Panc1 (cell line): Measurements from ENCODE around the gene INPP4A. TPM values are rescaled to one million over a fixed set of nuclear protein-coding genes. Genes with fewer than 3 reads are reported as not detected.

Source experiments
- ATAC-seq: fragments of 200-7000 bp; cut with Tn5 transposase; 2 replicates; pipeline ENCODE4 v1.9.1; 2020; ENCODE audit warnings: mild to moderate bottlenecking, moderate library complexity
- BruUV-seq: library from RNA; stranded (reverse); fragments of 400-500 nt; replicated peaks from 2 replicates; lab custom pipeline; 2021; lab: Mats Ljungman, UMichigan
- CTCF ChIA-PET: fragments of 300-600 bp; sonication (Branson Sonifier 250); formaldehyde crosslinking; loops from one replicate; lab custom pipeline; 2022; ENCODE audit warnings: antibody characterized with exemption; lab: Charles Lee
- POLR2A ChIA-PET: fragments of 300-600 bp; sonication (Branson Sonifier 250); formaldehyde crosslinking; loops from one replicate; lab custom pipeline; 2022; ENCODE audit warnings: antibody characterized with exemption; lab: Charles Lee
- DNase-seq: peaks from one replicate; pipeline ENCODE4 v3.0.0-alpha.2; 2010; ENCODE audit warnings: low read depth, low spot score
- H3K27ac ChIP-seq: 2 replicates; pipeline ENCODE4 v1.5.1; 2011; ENCODE audit warnings: mild to moderate bottlenecking, low read length, inconsistent platforms
- H3K27me3 ChIP-seq: fragments of 200-500 bp; sonication (Bioruptor generic); 2 replicates; pipeline ENCODE4 v1.6.0; 2014; ENCODE audit warnings: low read length, inconsistent platforms; ENCODE audit not compliant: control insufficient read depth, insufficient read depth
- H3K36me3 ChIP-seq: fragments of 200-500 bp; sonication (Bioruptor generic); 2 replicates; pipeline ENCODE4 v1.5.1; 2014; ENCODE audit warnings: inconsistent platforms, mild to moderate bottlenecking, low read length, moderate library complexity; ENCODE audit not compliant: control insufficient read depth, insufficient read depth
- H3K4me1 ChIP-seq: 2 replicates; pipeline ENCODE4 v1.5.1; 2011; ENCODE audit warnings: inconsistent platforms, mild to moderate bottlenecking, low read length, moderate library complexity; ENCODE audit not compliant: control insufficient read depth, insufficient read depth
- H3K4me3 ChIP-seq, 2 experiments: 2 replicates each; pipeline ENCODE4 v1.5.1; 2011 to 2012; ENCODE audit warnings: low read depth in 2 of 2, low read length in 2 of 2, mild to moderate bottlenecking in 2 of 2, inconsistent platforms in 1 of 2, moderate library complexity in 1 of 2
- H3K9me3 ChIP-seq: fragments of 200-500 bp; sonication (Bioruptor generic); 2 replicates; pipeline ENCODE4 v1.5.1; 2014; ENCODE audit warnings: low read depth, mild to moderate bottlenecking, inconsistent platforms, low read length, moderate library complexity; ENCODE audit not compliant: control insufficient read depth, insufficient read depth
- CTCF ChIP-seq: fragments of 450-650 bp; IDR thresholded peaks from 2 replicates; pipeline ENCODE4 v1.5.1; 2017; ENCODE audit warnings: mild to moderate bottlenecking
- POLR2AphosphoS5 ChIP-seq: IDR thresholded peaks from 2 replicates; pipeline ENCODE4 v1.6.1; 2012; ENCODE audit warnings: mild to moderate bottlenecking, low read depth, low read length, moderate library complexity
- REST ChIP-seq, 2 experiments: IDR thresholded peaks; 2 replicates each; pipeline ENCODE4 v1.6.1; 2011 to 2012; ENCODE audit warnings: low read depth in 2 of 2, control low read depth in 1 of 2, low read length in 1 of 2, mild to moderate bottlenecking in 1 of 2, moderate library complexity in 1 of 2; ENCODE audit not compliant: insufficient read depth in 1 of 2
- SIN3A ChIP-seq: IDR thresholded peaks from 2 replicates; pipeline ENCODE4 v1.6.1; 2012; ENCODE audit warnings: low read depth, mild to moderate bottlenecking, low read length, moderate library complexity, borderline replicate concordance; ENCODE audit not compliant: insufficient read depth
- TCF7L2 ChIP-seq: IDR thresholded peaks from 2 replicates; pipeline ENCODE4 v1.6.1; 2011; ENCODE audit warnings: mild to moderate bottlenecking, low read depth, low read length, inconsistent platforms
- in situ Hi-C: cut with HindIII; loops from 2 replicates; pipeline ENCODE4 v1.10.0; 2016; ENCODE audit warnings: low sequenced_read_pairs, low pct_unique_long_range_greater_than_20kb
- intact Hi-C: fragments of 100-400 bp; cut with micrococcal nuclease; formaldehyde crosslinking; loops from one replicate; pipeline ENCODE4 v1.10.0; 2022; ENCODE audit not compliant: unreplicated experiment
- total RNA-seq: library from RNA; stranded (reverse); gene quantifications from one replicate; pipeline ENCODE4 v1.2.1, GENCODE V29; 2021; ENCODE audit not compliant: unreplicated experiment

INPP4A gene
- total RNA-seq, 1 experiment from 2014 or later = 22.9 TPM

- intact Hi-C loops = no loop called here
- TF ChIP-seq REST (IDR thresholded peaks at IDR 0.05; ENCODE audit: insufficient read depth in 1 of 2, low read depth in 2 of 2, low read length in 1 of 2) (no peak), TCF7L2 (no peak), SIN3A (no peak), POLR2AphosphoS5 (no peak), CTCF (no peak)
- Histone ChIP-seq H3K4me3 (no peak overlapping the region), H3K27ac (no peak overlapping the region), H3K9me3 (no peaks in the 10 kb centered on the region), H3K4me1 (no peaks in the 10 kb centered on the region), H3K36me3 (no peaks in the 10 kb centered on the region), H3K27me3 (no peaks in the 10 kb centered on the region)
- ChIA-PET POLR2A (no interaction called here), CTCF (no interaction called here)
- in situ Hi-C loops = no loop called here
- BruUV-seq = no TSS peak
- ATAC-seq (no peak), DNase-seq (no peak)
These were observed 79.5 kb downstream of the INPP4A start for GRCh38 chr2:98524168-98524567.

GRCh38 chr2:98528349-98528748 is 83.7 kb downstream of the INPP4A start:
- in situ Hi-C loops = no loop called here
- CTCF ChIA-PET = no interaction called here
- ATAC-seq (no peak), DNase-seq (no peak)
- Histone ChIP-seq H3K9me3 (no peaks in the 10 kb centered on the region), H3K36me3 (no peaks in the 10 kb centered on the region), H3K4me1 (no peaks in the 10 kb centered on the region), H3K27ac (no peak overlapping the region), H3K4me3 (no peak overlapping the region), H3K27me3 (no peaks in the 10 kb centered on the region)
- POLR2A ChIA-PET = no interaction called here
- no TSS peak for BruUV-seq
- TF ChIP-seq TCF7L2 (no peak), CTCF (no peak), SIN3A (no peak), POLR2AphosphoS5 (no peak), REST (IDR thresholded peaks at IDR 0.05; ENCODE audit: insufficient read depth in 1 of 2, low read depth in 2 of 2, low read length in 1 of 2) (no peak)
- intact Hi-C loops = no loop called here
